Epithelial cell of proximal tubule (primary cell): ENCODE data around the gene SERPIND1. TPM values are rescaled to one million over a fixed set of nuclear protein-coding genes. Genes with fewer than 3 reads are reported as not detected.

ENCODE experiments used
- DNase-seq: peaks from one replicate; pipeline ENCODE4 v3.0.0-alpha.2; 2011; ENCODE audit warnings: low read depth
- H3K4me3 ChIP-seq: 2 replicates; pipeline ENCODE4 v1.5.1; 2011; ENCODE audit warnings: low read depth, mild to moderate bottlenecking, low read length
- total RNA-seq: library from RNA; depleted of rRNA; stranded (reverse); fragments of >200 nt; gene quantifications from 2 replicates; pipeline ENCODE4 v1.2.3, GENCODE V29; 2015
- TF ChIP-seq, protein P1 (sequence below): conservative IDR thresholded peaks from 2 replicates; pipeline ENCODE4 v1.5.1; 2012; ENCODE audit warnings: low read depth, mild to moderate bottlenecking, low read length

Gene SERPIND1
- total RNA-seq, 1 donor from 2014 or later, result not detected

DNA sequence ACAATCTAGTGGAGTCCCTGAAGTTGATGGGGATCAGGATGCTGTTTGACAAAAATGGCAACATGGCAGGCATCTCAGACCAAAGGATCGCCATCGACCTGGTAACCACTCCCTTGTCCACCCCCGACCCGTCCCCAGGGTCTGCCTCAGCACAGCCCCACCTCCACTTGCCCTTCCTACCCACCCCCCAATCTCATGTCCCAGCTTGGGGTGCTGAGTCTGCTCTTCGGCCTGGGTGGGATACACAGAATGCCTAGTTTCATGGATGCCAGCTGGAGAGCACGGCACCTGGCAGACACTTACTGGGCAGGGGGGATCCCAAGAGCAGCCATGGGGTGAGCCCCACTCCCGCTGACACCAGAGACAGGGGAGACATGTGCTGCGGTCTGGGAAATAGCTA, 12.1 kb downstream of the SERPIND1 start:
- TF ChIP-seq, protein P1, sequence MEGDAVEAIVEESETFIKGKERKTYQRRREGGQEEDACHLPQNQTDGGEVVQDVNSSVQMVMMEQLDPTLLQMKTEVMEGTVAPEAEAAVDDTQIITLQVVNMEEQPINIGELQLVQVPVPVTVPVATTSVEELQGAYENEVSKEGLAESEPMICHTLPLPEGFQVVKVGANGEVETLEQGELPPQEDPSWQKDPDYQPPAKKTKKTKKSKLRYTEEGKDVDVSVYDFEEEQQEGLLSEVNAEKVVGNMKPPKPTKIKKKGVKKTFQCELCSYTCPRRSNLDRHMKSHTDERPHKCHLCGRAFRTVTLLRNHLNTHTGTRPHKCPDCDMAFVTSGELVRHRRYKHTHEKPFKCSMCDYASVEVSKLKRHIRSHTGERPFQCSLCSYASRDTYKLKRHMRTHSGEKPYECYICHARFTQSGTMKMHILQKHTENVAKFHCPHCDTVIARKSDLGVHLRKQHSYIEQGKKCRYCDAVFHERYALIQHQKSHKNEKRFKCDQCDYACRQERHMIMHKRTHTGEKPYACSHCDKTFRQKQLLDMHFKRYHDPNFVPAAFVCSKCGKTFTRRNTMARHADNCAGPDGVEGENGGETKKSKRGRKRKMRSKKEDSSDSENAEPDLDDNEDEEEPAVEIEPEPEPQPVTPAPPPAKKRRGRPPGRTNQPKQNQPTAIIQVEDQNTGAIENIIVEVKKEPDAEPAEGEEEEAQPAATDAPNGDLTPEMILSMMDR, result no peak
- H3K4me3 ChIP-seq, result no peak overlapping the region
- DNase-seq, result no peak

DNA sequence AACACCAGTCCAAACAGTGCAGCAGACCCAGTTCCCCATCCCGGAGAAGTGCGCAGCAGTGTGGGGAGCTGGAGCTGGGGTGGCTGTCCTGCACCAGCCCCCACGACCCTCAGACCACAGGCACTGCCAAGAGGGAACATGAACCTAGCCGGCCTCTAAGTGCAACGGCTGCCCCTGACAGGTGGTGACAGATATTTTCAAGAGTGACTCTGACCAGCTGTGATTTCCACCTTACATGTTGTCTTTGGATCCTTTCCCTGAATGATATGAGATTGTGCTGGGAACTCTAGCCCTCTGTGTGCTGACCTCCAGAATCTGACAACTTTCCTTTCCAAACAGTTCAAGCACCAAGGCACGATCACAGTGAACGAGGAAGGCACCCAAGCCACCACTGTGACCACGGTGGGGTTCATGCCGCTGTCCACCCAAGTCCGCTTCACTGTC, 12.6 kb downstream of the SERPIND1 start:
- H3K4me3 ChIP-seq, result no peak overlapping the region
- no peak for DNase-seq
- TF ChIP-seq, protein P1, result no peak

DNA sequence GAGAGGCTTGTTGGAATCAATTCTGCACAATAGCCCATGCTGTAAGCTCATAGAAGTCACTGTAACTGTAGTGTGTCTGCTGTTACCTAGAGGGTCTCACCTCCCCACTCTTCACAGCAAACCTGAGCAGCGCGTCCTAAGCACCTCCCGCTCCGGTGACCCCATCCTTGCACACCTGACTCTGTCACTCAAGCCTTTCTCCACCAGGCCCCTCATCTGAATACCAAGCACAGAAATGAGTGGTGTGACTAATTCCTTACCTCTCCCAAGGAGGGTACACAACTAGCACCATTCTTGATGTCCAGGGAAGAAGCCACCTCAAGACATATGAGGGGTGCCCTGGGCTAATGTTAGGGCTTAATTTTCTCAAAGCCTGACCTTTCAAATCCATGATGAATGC, 13.3 kb downstream of the SERPIND1 start:
- H3K4me3 ChIP-seq, result no peak overlapping the region
- TF ChIP-seq, protein P1, result no peak
- no peak for DNase-seq

DNA sequence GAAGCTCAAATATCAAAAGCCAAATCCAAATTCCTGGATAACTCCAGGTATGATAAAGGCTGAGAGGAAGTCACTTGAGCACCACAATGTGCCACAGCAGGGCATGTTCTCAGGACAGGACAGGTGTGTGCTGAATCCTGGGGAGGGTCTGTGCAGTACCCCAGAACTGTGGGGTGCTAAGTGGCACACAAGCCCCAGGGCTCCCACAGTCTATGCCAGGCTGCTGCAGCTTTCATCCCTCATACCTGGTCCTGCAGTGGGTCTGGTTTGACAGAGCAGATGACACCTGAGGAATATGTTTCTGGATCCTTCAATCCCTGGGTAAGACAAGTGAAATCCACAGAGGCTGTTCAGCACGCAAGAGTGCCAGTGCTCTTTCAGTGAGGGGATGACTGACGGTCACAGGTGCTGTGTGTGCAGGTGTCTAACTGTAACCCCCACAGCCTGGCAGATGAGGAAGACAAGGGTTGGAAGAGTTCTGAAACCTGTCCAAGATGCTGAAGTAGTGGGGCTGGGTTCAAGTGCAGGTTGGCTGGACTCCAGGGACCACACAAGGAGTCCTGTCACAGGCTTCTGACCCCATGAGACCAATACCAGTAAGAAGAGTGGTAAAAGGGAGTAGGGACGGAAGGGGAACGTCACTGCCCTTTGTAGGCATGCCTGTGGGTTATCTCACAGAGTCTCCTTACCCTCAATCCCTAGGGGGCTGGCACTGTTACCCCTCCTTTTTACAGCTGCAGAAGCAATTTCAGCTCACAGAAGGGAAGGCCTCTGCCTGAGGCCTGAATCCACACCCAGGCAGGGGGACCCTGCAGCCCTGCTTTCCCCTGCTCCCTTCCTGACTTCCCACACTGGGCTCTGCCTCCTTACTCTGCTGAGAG, 14.1 kb downstream of the SERPIND1 start:
- no peak for DNase-seq
- TF ChIP-seq, protein P1, result no peak
- no peak overlapping the region for H3K4me3 ChIP-seq

DNA sequence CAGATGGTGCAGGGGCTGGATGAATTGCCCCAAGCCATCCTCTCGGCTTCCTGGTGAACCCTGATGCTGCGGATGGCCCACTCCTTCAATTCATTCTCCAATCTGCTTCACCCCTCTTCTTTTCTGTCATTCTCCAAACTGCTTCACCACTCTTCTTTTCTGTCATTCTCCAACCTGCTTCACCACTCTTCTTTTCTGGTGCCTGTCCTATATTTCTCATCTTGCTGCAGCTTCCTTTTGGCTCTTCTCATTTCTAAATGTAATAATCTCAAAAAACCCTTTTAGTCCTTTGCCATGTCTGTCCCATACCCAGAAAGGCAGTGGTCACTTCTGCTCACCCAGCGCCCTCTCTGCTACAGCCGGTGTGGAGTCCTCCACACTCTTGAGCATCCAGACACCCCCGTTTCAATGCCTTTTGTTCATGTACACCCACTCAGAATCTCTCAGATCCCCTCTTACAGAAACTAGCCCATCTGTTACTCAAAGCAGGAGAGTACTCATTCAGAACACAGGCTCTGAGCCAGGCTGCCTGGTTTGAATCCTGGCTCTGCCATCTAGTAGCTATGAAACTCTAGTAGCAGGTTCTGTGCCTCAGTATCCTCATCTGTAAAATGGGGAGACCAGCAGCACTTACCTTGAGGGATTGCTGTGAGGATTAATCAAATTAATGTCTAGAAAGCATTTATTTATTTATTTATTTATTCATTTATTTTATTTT, 14.9 kb downstream of the SERPIND1 start:
- no peak for DNase-seq
- TF ChIP-seq, protein P1, result no peak
- no peak overlapping the region for H3K4me3 ChIP-seq

DNA sequence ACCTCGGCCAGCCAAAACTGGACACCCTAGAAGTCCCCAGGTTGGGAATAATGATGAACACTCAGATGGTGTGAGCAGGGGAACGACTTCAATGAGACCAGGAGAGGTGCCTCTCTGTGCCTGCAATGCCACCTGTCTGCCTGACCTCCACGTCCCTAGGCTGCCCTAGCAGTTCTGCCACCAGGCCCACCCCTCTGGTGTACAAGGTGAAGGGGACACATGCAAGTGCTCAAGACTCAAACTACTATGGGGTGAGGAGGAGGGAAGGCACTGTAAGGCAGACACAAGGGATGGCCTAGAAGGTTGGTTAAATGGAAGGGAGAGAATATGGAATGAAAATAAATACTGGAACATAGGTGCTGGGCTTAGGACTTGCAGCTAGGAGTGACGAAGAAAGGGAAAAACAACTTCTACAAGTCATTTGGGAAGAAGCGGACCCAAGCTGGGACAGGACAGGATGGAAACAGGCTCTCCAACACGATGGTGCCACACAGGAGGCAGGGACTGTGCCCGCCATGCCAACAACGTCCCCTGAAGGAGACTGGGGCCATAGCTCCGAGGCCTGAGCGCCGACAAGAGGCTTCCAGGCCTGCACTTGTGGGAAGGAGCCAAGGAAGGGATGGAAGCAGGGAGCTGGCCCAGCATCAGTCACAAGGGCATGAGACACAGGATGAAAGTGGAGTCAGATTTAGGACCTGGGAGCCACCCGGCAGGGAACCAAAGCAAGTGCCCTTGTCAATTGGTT, 18.5 kb downstream of the SERPIND1 start:
- TF ChIP-seq, protein P1, result no peak
- no peak overlapping the region for H3K4me3 ChIP-seq
- no peak for DNase-seq
